GM12864 (cell line): ENCODE measurements around the gene SETD6.

Source experiments
- DNase-seq: peaks from one replicate; pipeline ENCODE4 v3.0.0-alpha.2; 2011; ENCODE audit warnings: low read depth
- H3K4me3 ChIP-seq: 2 replicates; pipeline ENCODE4 v1.5.1; 2011; ENCODE audit warnings: mild to moderate bottlenecking, low read depth, low read length, control low read depth
- TF ChIP-seq, protein P1 (sequence below): IDR thresholded peaks from 2 replicates; pipeline ENCODE4 v1.5.1; 2011; ENCODE audit warnings: low read depth, mild to moderate bottlenecking, moderate library complexity, low read length, control low read depth, inconsistent platforms; ENCODE audit errors: missing control alignments

Gene SETD6

DNA sequence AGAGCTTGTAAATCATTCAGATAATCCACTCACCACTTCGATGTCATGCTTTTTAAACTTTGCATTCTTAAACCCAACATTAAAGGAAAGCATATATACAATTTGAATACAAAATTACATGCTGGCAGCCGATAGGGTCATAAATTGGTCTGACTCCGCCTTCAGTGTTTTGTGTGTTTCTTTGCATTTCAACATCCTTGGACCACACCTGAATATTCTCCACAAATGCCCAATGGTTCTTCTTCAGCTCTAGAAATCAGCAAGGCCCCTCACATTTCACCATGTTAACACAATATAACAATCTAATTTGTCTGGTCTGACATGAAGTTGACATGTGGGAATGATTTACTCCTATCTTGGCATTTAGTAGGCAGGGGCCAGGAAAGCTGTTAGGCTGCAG is 17.1 kb downstream of the SETD6 start:
- no peak overlapping the region for H3K4me3 ChIP-seq
- no peak for DNase-seq
- TF ChIP-seq, protein P1, sequence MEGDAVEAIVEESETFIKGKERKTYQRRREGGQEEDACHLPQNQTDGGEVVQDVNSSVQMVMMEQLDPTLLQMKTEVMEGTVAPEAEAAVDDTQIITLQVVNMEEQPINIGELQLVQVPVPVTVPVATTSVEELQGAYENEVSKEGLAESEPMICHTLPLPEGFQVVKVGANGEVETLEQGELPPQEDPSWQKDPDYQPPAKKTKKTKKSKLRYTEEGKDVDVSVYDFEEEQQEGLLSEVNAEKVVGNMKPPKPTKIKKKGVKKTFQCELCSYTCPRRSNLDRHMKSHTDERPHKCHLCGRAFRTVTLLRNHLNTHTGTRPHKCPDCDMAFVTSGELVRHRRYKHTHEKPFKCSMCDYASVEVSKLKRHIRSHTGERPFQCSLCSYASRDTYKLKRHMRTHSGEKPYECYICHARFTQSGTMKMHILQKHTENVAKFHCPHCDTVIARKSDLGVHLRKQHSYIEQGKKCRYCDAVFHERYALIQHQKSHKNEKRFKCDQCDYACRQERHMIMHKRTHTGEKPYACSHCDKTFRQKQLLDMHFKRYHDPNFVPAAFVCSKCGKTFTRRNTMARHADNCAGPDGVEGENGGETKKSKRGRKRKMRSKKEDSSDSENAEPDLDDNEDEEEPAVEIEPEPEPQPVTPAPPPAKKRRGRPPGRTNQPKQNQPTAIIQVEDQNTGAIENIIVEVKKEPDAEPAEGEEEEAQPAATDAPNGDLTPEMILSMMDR = no peak

DNA sequence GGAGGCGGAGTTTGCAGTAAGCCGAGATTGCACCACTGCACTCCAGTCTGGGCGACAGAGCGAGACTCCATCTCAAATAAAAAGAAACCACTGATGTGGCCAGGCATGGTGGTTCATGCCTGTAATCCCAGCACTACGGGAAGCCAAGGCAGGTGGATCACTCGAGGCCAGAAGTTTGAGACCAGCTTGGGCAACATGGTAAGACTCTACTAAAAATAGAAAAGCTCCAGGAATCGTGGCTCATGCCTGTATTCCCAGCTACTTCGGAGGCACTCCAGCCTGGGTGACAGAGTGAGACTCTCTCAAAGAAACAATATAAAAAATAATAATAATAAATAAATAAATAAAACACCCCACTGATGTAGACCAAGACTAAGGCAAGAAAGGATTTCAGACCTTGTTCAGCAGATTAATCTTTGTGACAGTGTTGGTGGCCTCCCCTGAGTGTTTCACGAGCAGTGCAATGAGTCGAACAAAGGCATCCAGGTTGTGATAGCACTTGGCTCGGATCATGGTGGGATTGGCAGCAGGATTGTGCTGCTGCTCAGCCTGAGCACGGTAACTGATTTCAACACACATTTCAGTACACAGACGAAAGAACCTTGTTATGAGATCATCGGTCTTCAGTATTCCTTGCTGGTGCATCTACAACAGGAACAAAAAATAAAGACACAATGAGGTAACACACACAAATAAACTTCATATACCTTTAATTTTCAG is 18.6 kb downstream of the SETD6 start:
- TF ChIP-seq, protein P1 = no peak
- no peak for DNase-seq
- H3K4me3 ChIP-seq = no peak overlapping the region

DNA sequence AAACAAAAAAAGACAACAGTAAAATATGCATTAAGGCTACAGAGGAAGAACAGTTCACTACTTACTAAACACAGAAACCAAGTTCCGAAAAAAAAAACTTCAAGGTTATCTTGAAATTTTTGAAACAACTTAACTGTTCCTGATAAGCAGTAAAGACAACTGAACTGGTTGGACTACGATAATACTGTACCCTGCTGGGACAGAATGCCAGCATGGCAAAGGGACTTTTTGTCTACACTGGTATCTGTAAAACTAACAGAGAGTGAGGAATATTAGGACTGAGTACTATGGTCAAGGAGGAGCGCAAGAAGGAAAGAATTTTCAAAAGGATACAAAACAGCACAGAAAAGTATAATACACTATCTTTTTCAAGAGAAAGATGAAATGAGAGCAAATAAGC is 19.8 kb downstream of the SETD6 start:
- DNase-seq = no peak
- TF ChIP-seq, protein P1 = no peak
- no peak overlapping the region for H3K4me3 ChIP-seq

DNA sequence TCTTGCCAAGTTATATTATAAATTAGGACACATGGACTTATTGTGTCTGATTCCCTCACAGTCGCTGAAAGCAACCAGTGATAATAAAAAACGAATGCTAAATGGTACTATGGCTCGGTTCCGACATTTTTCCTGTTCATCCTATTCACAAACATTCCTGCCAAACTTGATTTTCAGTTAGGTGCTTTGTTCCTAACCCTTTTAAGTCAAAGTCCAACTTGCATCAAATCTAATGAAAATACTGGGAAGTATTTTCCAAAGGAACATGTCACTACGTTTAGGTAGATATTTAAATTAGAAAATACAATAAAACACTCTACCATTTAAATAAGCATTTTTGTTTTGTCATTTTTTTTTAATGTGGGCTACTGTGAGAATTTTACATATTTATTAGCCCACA is 21.0 kb downstream of the SETD6 start:
- no peak for DNase-seq
- no peak overlapping the region for H3K4me3 ChIP-seq
- TF ChIP-seq, protein P1 = no peak

DNA sequence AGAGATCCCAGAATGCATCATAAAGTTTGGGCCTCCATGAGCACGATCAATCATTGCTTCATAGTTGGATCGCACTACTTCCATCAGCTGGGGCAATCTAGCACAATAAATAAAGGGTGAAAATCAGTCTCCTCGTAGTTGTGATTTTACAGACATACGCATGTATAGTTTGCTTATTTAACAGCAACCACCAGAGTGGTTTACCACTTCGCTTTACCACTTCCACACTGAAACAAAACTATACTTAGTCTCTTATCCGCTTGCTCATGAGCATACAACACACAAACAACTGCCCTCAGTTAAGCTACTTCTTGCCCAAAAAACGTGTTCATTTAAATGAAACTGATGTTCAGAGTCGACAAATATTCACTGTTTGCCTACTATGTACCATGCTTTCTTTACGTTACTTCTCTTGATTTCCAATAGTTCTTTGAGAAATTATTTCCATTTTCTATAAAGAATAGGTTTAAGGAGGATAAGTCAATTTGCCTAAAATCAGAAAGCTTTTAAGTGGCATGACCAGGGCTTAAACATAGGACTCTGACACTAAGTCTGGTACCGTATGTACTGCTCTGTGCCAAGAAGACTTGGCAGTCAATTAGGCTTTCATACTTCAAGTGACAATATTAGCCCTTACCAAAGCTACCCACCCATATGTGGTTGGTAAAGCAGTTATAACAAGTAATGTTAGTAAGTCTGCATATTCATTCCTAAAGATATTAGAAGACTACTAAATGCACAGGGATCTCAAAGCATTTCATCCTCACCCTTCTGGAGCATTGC is 22.0 kb downstream of the SETD6 start:
- DNase-seq = no peak
- H3K4me3 ChIP-seq = no peak overlapping the region
- TF ChIP-seq, protein P1 = no peak

DNA sequence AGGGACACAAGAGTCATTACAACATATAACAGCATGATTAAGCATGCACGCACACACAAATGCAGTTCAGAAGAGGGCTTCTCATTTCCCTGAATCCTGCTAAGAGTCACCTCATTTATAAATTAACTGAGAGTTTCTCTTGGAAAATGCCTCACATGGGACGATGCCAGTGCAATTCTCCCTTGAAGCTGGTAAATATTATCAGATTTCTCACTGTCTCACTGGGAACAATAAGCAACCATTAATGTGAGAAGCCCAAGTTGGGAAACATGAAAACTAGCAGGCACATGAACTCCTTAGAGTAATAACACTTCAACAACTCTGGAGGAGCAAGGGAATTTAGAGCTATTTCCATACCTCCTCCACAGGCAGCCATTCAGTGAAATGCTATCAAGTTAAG is 26.4 kb downstream of the SETD6 start:
- no peak for DNase-seq
- TF ChIP-seq, protein P1 = no peak
- no peak overlapping the region for H3K4me3 ChIP-seq

DNA sequence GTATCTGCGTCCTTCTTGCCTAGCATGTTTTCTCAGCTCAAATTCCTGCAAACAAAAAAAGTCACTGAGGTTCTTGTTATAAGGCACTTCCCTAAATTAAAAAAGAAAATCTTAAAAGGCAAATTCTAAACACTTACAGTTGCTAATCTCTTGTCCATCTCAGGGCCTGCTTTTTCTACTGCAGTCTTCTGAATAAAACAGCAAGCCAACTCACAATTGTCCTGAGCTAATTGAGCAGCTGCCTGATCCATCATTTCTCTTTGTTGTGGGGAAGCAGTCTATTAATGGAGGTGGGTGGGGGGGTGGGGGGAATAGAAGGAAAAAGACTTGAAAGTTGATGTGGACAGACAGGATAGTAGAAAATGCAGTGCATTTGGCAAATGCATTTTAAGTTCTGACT is 27.0 kb downstream of the SETD6 start:
- H3K4me3 ChIP-seq = no peak overlapping the region
- DNase-seq = no peak
- TF ChIP-seq, protein P1 = no peak
